ENCODE data around the gene TMEM59. TPM values are rescaled to one million over a fixed set of nuclear protein-coding genes. Genes with fewer than 3 reads are reported as not detected.

Gene TMEM59, protein sequence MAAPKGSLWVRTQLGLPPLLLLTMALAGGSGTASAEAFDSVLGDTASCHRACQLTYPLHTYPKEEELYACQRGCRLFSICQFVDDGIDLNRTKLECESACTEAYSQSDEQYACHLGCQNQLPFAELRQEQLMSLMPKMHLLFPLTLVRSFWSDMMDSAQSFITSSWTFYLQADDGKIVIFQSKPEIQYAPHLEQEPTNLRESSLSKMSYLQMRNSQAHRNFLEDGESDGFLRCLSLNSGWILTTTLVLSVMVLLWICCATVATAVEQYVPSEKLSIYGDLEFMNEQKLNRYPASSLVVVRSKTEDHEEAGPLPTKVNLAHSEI
- total RNA-seq: 178 and 179 TPM in 2 replicates

DNA sequence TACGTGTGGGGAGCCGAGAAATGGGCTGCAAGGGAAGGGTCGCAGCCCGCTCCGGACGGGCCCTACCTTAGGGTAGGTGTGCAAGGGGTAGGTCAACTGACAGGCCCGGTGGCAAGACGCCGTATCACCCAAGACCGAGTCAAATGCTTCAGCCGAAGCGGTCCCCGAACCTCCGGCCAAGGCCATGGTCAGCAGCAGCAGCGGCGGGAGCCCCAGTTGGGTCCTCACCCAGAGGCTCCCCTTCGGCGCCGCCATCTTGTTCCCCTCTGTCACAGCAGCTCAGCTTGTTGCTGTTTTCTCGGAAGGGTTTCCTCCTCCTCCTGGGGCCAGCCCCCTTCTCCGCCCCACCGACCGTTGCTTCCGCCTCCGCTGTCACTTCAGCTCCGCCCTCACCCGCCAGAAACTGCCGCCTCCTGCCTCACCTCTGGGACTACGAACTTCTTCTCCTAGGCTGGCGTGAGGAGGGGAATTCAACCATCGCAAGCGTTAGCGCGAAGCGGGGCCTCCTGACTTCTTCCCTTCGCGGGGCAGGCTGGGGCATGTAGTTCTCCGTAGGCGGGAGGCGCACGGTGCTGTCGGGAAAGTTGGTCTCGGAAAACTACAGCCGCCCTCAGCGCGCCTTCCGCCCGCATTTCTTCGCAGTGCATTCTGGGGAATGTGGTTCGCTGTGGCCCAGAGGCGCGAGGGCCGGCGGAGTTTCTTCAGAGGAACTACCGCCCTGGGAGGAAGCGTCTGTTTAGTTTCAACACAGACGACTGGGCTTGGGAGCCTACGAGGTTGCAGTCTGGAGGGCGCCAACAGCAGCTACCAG, at the start of gene TMEM59, which contains the start of gene TCEANC2:
Gene TMEM59 (minus strand): TSS at position 271 of the 811 bp plus-strand sequence. CDS start 16 bp downstream, at position 255.
Gene TCEANC2 (plus strand): TSS at position 675 of the 811 bp plus-strand sequence. CDS start 815 bp downstream, outside the sequence.

DNA sequence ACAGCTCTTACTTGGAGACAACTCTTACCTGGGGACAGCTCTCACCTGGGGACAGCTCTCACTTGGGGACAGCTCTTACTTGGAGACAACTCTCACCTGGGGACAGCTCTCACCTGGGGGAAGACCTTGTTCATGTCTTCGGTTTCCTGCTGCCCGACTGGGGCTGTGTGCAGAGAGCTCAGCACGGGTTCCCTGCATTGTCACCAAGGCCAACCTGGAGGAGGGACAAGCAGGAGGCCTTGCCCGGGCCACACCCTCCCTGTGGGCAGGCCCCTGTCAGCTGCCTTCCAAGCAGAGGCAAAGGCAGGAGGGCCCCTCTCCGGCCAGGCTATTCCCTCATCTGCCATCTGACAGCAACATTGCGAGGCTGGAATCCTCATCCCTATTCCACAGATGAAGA, 35.0 kb downstream of the TMEM59 start, which contains the start of gene LDLRAD1:
Gene LDLRAD1 (minus strand): TSS at position 208 of the 400 bp plus-strand sequence. CDS start 74 bp downstream, at position 134.

Small RNA genes lying within 50 kb of the gene (small RNA-seq; reads per million reads assigned to genes)
- gene AL353898.1: not detected
- not detected for gene AL353898.2

Other genes with a start within 250 kb of the TMEM59 start
- 19.6 and 31.0 TPM in 2 replicates for gene NDC1, start 214.9 kb downstream of the TMEM59 start, total RNA-seq
- gene YIPF1, start 163.4 kb downstream of the TMEM59 start, total RNA-seq: 14.4 and 14.7 TPM in 2 replicates
- not detected in 2 replicates for gene DIO1, start 159.0 kb downstream of the TMEM59 start, total RNA-seq
- gene IFT25, start 107.5 kb downstream of the TMEM59 start, total RNA-seq: 17.3 and 18.7 TPM in 2 replicates
- gene LRRC42, start 106.9 kb downstream of the TMEM59 start, total RNA-seq: 27.1 and 27.4 TPM in 2 replicates
- gene LDLRAD1, start 35.0 kb downstream of the TMEM59 start, total RNA-seq: not detected in 2 replicates
- gene TCEANC2, start 404 bp upstream of the TMEM59 start, total RNA-seq: 2.8 and 2.9 TPM in 2 replicates
- gene CDCP2, start 99.8 kb upstream of the TMEM59 start, total RNA-seq: not detected in 2 replicates
- gene CYB5RL, start 146.8 kb upstream of the TMEM59 start, total RNA-seq: 5.4 and 5.6 TPM in 2 replicates
- 116 and 137 TPM in 2 replicates for gene MRPL37, start 147.0 kb upstream of the TMEM59 start, total RNA-seq

All from vein endothelial cell (primary cell).